Pulmonary artery endothelial cell (primary cell): Measurements from ENCODE around the gene SSU72. TPM values are rescaled to one million over a fixed set of nuclear protein-coding genes. Genes with fewer than 3 reads are reported as not detected.

Experiments used
- DNase-seq: peaks from one replicate; pipeline ENCODE4 v3.0.0-alpha.2; 2011; ENCODE audit warnings: low read depth, low spot score
- total RNA-seq: library from RNA; depleted of rRNA; stranded (reverse); fragments of >200 nt; gene quantifications from 2 replicates; pipeline ENCODE4 v1.2.3, GENCODE V29; 2014

The SSU72 gene
- total RNA-seq: 75.0 and 92.4 TPM in 2 replicates

DNA sequence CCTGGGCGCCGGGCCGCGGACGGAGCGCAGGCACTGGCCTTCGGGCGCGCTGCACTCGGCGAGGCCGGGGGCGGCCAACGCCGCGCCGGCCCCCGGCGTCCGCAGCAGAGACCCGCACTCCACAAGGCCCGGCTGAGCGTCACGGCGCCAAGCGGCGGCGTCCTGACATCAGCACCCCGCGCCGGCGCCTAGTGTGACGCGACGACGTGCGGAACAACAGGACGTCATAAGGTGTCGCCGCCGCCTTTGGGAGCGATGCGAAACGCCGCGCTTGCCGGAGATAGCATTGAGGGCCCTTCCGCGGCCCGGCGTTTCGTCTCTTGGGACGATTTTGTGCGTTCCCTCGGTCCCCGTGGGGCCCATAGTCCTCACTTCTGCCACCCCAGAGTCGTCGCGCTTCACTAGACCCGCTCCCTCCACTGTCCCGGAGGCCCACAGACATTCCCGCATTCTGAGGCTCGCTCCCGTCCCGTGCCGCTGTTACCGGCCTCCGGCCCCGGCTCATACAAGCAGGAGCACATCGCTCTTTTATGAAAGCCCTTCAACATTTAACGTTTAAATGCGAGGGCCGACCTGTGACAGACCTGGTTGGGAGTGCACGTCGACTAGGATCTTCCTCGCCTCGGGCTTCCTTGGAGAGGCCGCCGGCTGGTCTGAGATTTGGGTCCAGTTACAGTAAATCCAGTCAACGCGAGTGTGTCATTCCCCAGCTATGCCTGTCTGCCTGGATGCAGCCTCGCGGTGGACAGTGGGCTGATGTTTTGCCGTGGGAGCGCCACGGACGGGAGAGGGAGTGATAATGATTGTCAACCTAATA lies at the start of gene SSU72:
TSS of gene SSU72 (minus strand) at position 143 of the 817 bp plus-strand sequence. CDS start 306 bp downstream, outside the sequence.
- peak; percentile 78 for DNase-seq

DNA sequence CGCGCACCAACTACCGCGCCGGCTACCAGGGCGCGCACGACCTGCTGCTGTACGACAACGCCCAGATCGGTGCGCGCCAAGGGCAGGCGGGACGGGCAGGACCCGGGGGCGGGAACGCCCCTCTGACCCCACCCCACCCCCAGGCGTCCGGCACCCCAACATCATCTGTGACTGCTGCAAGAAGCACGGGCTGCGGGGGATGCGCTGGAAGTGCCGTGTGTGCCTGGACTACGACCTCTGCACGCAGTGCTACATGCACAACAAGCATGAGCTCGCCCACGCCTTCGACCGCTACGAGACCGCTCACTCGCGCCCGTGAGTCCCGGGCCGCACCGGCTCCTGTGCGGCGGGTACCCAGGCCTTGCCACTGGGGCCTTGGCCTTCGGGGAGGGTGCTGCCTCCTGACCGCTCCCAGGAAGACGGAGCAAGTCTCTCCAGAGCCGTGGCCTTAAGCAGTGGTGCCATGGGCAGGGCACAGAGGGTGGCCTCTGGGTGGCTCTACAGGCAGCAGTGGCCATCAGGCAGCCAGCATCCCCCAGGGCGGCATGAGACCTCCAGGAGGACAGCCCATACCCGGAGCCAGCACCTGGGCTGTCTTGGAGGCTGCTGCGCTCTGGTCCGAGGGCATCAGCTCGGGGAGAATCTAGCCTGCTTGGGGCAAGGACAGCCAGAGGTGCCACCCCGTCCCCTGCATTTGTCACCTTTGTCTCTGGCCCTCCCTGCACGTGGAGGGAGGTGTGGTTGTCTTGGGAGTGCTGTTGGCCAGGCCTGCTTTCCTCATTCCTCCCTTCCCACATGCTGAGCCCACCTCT lies 49.2 kb upstream of the SSU72 start:
- no peak for DNase-seq

DNA sequence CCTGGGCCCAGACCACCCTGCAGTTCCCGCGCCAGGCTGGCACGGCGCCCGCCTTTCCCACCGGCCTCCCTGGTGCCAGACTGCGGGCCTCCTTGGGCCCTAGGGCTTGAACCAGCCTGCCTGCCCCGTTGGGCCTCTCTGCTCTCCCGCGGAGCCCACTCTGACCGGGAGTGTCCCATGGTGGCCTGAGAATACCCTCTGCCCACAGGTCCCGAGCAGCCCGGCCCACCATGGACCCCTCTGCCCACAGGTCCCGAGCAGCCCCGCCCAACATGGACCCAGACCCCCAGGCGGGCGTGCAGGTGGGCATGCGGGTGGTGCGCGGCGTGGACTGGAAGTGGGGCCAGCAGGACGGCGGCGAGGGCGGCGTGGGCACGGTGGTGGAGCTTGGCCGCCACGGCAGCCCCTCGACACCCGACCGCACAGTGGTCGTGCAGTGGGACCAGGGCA lies 48.5 kb upstream of the SSU72 start:
- no peak for DNase-seq

DNA sequence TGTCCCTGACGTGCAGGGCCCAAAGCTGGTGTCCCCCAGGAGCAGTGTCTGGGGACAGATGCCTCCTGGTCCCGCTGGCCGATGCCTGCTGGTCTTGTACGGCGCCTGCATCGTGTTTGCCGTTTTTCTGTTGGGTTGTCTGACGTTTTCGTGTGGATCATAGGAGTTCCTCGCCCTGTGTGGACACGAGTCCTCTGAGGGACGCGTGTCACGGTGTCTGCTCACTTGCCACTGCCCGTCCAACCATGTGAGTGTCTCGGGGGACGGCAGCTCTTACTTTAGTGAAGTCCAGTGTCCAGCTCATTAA lies 48.1 kb upstream of the SSU72 start:
- no peak for DNase-seq

DNA sequence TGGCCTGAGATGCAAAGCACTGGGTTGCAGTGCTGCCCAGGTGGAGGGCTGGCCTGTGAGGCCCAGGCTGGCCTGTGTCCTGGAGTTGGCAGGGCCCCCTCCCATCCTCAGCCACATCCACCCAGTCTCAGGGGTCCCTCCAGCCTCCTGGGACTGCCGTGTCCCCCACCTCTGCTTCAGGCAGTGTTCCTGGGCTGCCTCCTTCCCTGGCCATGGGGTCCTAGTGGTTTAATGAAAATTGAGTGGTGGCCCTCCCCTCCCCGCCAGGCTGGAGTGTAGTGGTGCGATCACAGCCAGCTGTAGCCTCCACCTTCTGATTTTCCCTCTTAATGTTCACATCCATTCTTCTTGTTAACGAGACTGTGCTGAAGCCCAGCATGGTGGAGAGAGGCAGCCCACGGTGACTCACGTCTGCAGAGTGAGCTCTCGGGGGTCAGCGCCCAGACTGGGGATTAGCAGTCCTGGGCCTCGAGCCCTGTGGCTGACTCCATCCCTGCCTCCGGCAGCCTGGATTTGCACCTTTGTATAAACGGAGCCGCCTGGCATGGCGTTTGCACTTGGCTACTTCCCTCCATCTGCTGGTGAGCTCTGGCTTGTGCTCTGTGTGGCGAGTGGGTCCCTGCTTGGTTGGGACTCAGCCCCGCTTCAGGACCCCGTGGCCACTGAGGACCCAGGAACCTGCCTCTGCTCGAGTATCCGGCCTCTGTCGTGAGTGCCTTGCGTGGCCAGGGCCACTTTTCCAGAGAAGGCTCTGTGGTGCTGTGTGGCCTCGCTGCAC lies 47.5 kb upstream of the SSU72 start:
- no peak for DNase-seq

DNA sequence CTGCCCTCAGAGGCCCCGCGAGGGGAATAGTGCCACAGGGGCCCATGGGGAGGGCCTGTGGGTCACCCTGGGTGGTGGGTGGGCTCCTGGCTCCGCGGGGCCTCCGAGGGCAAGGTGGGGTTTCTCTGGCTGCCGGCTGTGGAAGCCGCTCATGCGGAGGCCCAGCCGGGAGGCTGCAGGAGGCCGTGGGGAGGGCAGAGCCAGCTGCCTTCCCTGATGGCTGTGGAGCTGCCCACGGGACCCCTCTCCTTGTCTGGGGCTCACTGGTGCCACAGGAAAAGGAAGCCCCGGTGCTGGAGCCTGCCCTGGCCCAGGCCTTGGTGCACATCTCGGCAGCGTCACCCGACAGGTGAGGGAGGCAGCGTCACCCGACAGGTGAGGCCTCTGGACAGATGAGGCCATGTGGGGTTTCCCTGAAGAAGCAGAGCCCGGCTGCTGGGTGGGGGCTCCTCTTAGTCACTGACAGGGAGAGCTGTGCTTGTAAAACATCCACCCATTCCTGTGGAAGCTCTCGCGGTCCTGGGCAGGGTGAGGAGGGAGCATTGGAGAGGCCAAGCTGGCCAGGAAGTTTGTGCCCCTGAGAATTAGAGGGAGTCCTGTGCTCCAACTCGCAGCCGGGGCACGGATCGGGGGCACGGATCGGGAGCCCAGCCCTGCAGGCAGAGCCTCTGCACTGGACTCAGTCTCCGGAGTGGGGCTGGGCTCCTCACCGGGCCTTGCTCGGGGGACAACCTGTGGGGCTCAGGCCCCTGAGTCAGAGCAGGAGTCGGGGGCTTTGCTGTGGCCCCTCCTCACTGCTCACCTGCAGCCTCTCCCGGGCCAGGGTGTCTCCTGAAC lies 46.7 kb upstream of the SSU72 start:
- no peak for DNase-seq

DNA sequence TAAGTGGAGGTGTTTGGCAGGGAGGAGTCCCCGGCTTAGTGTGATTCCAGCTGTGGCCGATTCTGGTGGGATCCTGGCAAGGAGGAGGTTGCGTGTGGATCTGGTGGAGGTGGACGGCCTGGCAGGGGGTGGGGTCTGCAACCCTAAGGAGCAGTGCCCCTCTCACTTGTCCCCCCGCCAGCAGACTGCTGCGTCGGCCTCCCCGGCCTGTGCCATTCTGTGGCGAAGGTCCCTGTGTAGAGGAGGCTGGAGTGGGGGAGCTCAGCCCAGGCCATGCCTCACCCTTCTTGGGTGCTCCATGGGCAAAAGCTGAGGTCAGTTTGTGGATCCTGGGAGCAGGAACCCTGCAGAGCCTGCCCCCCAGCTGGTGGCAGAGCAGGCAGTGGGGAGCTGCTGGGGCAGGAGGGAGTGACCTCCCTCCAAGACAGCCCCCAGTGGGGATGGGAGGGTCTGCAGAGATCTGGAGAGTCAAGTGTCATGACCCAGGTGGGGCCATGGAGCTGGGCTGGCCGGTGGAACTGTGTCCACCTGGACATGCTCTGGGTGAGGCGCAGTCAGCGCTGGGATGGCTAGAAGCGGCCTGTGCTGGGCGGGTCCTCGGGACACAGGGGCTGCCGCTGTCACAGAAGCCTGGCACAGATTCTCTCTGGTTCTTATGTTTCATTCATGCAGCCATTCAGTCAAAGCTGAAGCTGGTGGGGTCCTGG lies 45.9 kb upstream of the SSU72 start:
- DNase-seq: no peak

DNA sequence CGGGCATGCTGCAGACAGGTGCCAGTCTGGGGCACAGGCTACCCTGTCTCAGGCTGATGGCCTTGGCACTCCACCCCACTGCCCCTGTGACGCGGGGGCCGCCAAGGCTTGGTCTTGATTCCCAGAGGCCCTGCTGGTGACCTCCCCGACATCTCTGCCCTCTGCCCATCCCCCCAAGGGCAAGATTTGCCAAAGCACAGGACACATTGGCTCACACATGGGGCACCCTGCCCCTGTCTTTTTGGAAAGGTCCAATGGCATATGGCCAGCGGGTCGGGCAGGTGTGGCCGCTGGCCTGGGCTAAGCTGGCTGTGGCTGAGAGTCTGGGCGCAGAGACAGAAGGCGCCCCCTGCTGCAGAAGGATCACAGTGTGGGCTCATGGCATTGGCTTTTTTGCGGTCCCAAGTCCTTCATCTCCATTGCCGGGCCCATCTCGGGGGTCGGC lies 45.3 kb upstream of the SSU72 start:
- DNase-seq: no peak

DNA sequence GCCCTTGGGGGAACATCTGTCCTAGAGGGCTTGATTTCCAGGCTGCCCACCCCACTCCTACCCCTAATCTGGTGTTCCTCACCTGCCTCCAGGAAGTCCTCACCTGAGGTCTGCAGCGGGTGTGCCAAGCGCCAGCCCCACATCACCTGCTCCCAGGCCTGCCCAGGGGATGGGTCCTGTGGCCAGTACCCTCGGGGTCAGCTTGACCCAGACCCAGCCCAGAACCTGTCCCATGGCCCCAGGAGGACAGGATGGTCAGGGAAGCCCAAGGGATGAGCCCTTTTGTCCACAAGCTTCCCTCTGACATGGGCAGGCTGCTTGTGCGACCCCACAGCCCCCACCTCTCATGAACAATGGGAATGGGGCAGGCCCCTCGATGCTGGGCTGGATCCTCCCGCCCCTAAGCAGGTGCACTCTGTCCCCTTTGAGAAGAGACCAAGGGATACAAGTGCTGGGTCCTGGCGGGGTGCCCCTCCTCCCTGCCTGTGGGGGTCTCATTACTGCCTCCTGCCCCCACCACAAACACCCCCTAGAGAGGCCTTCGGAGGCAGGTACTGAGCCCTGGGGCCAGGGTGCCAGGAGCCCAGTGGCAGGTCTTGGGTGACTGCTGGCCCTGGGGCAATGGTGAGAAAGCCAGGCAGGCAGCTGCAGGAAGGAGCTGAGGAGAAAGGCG lies 43.9 kb upstream of the SSU72 start:
- DNase-seq: no peak

DNA sequence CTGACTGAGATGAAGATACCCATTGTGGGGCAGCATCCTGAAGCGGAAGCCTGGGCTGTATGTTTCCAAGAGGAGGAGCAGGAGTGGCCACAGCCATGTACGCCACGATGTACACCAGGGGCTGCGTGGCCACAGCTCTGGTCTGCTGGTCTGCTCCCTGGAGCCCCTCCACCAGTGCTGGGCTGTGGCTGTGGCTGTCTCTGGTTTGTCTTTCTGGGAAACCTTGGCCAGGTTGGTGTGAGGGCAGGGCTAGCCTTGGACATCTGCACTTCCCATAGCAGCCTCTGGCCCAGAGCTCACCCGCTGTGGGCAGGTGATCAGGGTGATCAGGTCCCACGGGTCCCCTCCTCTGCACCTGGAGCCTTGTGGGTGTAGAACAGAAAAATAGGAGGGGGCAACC lies 43.3 kb upstream of the SSU72 start:
- DNase-seq: no peak

DNA sequence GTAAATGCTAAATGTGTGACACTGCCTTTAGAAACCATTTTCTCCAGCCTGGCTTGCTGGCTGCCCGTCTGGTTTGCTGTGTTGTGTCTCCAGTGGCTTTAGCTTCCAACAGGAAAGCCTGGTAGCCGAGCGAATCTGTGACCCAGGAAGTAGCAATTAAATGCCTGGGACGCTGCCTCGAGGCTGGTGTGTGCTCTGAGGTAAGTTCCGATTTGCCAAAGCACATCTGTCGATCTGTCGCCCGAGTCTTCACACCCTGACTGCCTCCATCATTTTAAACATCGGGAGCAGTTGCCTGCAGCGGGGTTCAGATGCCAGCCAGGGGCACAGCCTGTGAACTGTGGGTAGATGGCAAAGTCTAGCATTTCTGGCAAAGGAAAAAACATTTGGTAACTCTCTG lies 42.9 kb upstream of the SSU72 start:
- no peak for DNase-seq

DNA sequence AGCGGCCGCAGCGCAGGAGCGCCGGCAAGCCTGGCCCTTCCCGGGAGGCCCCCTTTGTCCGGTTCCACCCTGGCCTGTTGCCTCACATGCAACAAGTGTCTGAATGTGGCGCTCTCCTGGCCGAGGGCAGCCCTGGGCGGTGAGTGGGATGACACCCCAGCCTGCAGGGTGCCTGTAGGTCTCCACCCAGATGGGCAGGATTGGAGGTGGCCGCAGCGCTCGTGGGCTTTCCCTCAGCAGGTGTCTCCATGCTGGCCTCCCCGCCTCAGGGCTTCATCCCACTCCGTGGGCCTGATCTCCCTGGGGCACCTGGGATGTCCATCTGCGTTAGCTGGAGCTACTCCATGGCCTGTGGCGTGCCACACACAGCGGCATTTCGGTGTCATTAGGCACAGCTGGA lies 42.2 kb upstream of the SSU72 start:
- no peak for DNase-seq

DNA sequence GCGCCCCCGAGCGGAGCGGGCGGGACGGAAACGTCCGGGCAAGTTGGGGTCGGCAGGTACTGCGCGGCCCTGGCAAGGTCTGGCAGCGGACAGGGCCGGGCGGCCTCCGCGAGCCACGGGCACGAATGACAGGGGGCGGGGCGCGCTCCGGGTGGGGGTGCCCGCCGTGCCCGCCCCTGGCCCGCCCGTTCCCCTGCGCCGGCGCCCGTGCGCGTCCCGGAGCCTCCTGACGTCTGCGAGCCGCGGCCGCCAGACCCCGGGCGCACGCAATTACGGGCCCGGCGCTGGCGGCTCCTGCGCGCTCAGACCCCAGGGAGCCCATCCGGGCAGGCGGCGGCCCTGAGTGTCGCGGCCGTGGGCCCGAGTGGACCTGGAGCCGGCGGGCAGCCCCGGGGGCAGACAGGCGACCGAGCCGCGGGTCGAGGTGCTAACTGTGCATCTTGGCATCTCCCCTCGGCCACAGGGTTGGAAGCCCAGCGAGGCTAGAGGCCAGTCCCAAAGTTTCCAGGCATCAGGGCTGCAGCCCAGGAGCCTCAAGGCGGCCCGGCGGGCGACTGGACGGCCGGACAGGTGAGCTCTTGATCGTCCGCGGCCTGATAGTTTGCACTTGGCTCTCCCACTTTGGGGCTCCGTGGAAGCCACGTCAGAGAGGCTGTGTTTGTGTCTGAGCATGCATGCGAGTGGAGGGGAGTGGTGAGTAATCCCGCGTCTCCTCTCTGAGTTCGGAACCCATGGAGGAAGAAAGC lies 41.6 kb upstream of the SSU72 start:
- no peak for DNase-seq

DNA sequence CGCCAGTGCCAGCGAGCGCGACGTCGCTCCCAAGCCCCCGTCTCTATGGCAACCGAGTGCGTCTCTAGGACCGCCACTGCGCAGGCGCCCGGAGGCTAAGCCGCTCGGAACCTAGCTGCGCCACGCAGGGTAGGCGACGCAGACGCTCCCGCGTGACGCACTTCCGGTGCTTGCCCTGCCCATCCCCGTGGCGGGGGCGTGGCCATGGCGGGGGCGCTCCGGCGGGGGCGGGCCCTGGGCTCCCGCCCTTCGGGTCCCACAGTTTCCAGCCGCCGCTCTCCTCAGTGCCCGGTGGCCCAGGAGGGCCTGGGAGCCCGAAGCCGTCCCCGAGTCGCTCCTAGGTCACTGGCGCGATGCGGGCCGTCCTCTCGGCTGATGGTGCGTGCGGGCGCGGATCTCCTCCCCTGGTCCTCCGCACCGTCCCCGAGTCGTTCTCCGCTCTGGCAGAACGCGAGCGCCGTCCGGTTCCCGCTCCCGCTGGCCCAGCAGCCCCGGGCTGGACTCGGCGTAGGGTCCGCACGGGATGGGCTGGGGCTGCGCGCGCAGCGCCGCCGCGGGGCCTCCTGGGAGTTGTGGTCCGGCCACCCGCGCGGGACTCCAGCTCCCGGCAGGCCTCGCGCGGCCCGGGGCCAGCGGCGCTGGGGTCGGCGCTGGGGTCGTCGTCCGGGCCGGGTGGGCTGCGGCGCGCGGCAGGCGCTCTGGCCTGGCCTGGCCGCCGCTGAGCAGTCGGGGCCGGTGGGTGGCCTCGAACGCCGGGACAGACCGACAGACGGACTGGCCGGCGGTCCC lies 40.8 kb upstream of the SSU72 start, which contains the start of gene MIB2:
TSS of gene MIB2 (plus strand) at position 245 of the 789 bp plus-strand sequence. CDS start 7,953 bp downstream, outside the sequence.
- peak; percentile 81 for DNase-seq

DNA sequence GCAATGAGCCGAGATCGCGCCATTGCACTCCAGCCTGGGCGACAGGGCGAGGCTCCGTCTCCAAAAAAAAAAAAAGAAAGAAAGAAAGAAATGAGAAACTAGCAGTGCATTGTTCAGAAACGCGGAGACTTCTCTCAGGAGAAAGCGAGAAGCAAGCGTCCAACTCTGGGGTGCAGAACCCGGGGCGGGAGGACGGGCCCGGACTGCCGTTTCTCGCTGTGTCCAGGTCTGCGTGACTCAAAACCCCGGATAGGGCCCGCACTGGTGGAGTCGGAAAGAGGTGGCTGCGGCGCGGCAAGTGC lies 40.2 kb upstream of the SSU72 start:
- no peak for DNase-seq

DNA sequence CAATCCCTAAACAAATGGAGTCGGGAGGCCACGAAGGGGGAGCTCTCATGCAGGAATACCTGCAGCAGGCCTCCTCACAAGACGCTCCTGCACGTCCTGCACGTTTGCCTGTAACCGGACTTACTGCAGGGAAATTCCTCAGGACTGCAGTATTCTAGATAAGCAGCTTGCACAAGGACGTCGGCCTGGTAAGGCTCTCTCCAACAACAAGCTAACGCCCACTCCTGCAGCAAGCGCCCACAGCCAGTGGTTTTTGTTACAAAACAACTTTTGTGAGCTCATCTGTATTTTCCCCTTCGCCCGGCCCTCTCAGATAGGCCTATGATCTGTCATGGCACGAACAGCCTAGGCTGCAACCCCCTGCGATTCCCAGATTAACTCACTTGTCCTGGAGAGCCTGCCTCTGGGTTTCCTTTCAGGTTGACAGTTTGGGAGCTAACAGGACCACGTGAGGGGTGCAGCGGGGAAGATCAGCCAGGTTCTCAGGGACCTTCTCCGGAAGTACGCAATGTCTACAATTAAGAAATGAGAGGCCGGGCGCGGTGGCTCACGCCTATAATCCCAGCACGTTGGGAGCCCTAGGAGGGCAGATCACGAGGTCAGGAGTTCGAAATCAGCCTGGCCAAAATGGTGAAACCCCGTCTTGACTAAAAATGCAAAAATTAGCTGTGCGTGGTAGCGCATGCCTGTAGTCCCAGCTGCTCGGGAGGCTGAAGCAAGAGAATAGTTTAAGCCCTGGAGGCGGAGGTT lies 39.7 kb upstream of the SSU72 start:
- DNase-seq: no peak

DNA sequence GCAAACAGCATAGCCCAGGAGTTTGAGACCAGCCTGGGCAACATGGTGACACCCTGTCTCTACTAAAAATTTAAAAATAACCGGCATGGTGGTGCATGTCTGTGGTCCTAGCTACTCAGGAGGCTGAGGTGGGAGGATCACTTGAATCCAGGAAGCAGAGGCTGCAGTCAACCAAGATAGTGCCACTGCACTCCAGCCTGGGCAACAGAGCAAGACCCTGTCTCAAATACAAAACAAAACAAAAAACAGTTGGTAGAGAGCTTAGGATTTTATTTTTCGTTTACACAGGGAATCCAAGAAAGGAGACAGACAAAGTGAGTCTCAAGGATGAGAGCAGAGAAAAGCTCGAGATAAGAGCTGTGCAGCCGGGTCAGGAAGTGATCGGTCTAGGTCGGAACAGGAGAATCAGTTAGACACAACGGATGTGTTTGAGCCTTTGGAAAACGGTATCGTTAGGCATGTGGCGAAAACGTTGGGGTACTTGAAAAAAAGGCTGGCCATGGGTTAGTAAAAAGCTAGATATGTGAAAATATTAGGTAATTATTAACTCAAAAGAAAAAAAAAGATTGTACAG lies 38.9 kb upstream of the SSU72 start:
- no peak for DNase-seq
